DMS114 treated with DMSO at 0.1 percent for 48 hours (cell line): Measurements from ENCODE around the gene CHAT.
"Not testable (repeated sequence)": the region's sequence is repeated elsewhere in the genome, so short reads cannot be mapped to it uniquely, and the experiment has no call there.

ENCODE experiments used
- DNase-seq: peaks from one replicate; lab custom pipeline; 2025; ENCODE audit not compliant: unreplicated experiment; lab: John Stamatoyannopoulos, UW

CHAT gene

GRCh38 chr10:49682449-49682848, 68.6 kb downstream of the CHAT start:
- not testable (repeated sequence) for DNase-seq

- no peak for DNase-seq
Measured at GRCh38 chr10:49682879-49683278, 69.0 kb downstream of the CHAT start.

- DNase-seq = no peak
Measured at GRCh38 chr10:49686651-49687050, 72.8 kb downstream of the CHAT start.

GRCh38 chr10:49688261-49688846, 74.5 kb downstream of the CHAT start:
- no peak for DNase-seq

GRCh38 chr10:49688920-49689319, 75.1 kb downstream of the CHAT start:
- DNase-seq = no peak

GRCh38 chr10:49689882-49690510, 76.2 kb downstream of the CHAT start:
- no peak for DNase-seq

- DNase-seq = no peak
Measured at GRCh38 chr10:49690698-49691356, 77.0 kb downstream of the CHAT start.

- DNase-seq = no peak
Measured at GRCh38 chr10:49691588-49691987, 77.8 kb downstream of the CHAT start.

- DNase-seq = no peak
Measured at GRCh38 chr10:49694466-49694865, 80.6 kb downstream of the CHAT start.

- no peak for DNase-seq
Measured at GRCh38 chr10:49696311-49696710, 82.5 kb downstream of the CHAT start.

GRCh38 chr10:49698679-49699078, 84.8 kb downstream of the CHAT start:
- DNase-seq = no peak

- no peak for DNase-seq
Measured at GRCh38 chr10:49700211-49700610, 86.4 kb downstream of the CHAT start.

GRCh38 chr10:49700997-49701396, 87.2 kb downstream of the CHAT start:
- no peak for DNase-seq

GRCh38 chr10:49707585-49707984, 93.7 kb downstream of the CHAT start:
- DNase-seq = no peak

- no peak for DNase-seq
Measured at GRCh38 chr10:49709934-49710333, 96.1 kb downstream of the CHAT start.

- no peak for DNase-seq
Measured at GRCh38 chr10:49710966-49711365, 97.1 kb downstream of the CHAT start.

- no peak for DNase-seq
Measured at GRCh38 chr10:49711481-49711880, 97.6 kb downstream of the CHAT start.

GRCh38 chr10:49713266-49713665, 99.4 kb downstream of the CHAT start:
- DNase-seq = no peak
